ENCODE measurements around the gene CYBA.

Gene CYBA

GRCh38 chr16:88635671-88636319, 15.1 kb downstream of the CYBA start:
- ChIA-PET POLR2A (no interaction called here), CTCF (no interaction called here)
- DNase-seq (ENCODE audit: extremely low spot score), result no peak
- TF ChIP-seq, protein P1, sequence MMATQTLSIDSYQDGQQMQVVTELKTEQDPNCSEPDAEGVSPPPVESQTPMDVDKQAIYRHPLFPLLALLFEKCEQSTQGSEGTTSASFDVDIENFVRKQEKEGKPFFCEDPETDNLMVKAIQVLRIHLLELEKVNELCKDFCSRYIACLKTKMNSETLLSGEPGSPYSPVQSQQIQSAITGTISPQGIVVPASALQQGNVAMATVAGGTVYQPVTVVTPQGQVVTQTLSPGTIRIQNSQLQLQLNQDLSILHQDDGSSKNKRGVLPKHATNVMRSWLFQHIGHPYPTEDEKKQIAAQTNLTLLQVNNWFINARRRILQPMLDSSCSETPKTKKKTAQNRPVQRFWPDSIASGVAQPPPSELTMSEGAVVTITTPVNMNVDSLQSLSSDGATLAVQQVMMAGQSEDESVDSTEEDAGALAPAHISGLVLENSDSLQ (IDR thresholded peaks at IDR 0.05), result no peak
- TF ChIP-seq SUZ12 (IDR thresholded peaks at IDR 0.05) (no peak), NFRKB (IDR thresholded peaks at IDR 0.05) (no peak), FOXK2 (IDR thresholded peaks at IDR 0.05) (no peak), BHLHE40 (IDR thresholded peaks at IDR 0.05; ENCODE audit: borderline replicate concordance) (no peak), ZNF384 (IDR thresholded peaks at IDR 0.05) (no peak), TARDBP (IDR thresholded peaks at IDR 0.05) (no peak), FOXA1 (IDR thresholded peaks at IDR 0.05) (no peak), SP1 (IDR thresholded peaks at IDR 0.05) (no peak), CTBP1 (IDR thresholded peaks at IDR 0.05; ENCODE audit: borderline replicate concordance) (no peak), L3MBTL2 (conservative IDR thresholded peaks at IDR 0.05) (no peak), LEF1 (IDR thresholded peaks at IDR 0.05; ENCODE audit: borderline replicate concordance) (no peak), FOXM1 (IDR thresholded peaks at IDR 0.05; ENCODE audit: borderline replicate concordance) (no peak)

DNA sequence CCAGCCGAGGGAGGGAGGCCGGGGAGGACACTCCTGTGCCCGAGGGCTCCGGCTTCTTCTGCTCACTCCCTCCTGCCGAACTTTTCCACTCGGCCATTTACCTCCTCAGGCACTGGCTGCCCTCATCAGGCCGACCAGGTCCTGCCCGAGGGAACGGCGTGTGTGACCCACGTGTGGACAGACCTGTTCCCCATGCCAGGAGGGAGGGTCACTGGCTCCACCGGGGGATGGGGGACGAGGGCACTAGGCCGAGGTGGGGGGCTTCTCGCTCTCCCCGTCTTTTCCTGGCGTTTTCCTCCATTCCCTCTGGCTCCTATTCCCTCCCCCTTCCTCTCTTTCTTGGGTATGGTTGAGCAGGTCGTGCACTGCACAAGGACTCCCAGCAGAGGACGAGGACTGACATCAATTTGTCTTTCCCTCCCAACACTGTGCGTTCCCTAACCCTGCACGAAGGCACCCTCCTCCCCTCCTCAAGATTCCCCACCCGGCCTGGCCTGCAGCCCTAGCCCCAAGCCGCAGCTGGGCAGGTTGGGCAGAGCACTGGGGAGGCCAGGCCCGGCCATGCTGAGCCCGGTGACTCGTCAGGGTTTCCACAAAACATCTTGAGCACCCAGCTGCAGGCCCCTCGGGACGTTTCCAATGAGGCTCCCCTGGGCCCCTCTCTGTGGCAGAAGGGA, 15.7 kb downstream of the CYBA start:
- CTCF ChIA-PET, result no interaction called here
- POLR2A ChIA-PET, result no interaction called here
- DNase-seq (ENCODE audit: extremely low spot score), result no peak
- TF ChIP-seq NFRKB (IDR thresholded peaks at IDR 0.05) (no peak), BHLHE40 (IDR thresholded peaks at IDR 0.05; ENCODE audit: borderline replicate concordance) (no peak), CTBP1 (IDR thresholded peaks at IDR 0.05; ENCODE audit: borderline replicate concordance) (no peak), LEF1 (IDR thresholded peaks at IDR 0.05; ENCODE audit: borderline replicate concordance) (no peak)
- TF ChIP-seq, protein P1 (IDR thresholded peaks at IDR 0.05), result no peak

DNA sequence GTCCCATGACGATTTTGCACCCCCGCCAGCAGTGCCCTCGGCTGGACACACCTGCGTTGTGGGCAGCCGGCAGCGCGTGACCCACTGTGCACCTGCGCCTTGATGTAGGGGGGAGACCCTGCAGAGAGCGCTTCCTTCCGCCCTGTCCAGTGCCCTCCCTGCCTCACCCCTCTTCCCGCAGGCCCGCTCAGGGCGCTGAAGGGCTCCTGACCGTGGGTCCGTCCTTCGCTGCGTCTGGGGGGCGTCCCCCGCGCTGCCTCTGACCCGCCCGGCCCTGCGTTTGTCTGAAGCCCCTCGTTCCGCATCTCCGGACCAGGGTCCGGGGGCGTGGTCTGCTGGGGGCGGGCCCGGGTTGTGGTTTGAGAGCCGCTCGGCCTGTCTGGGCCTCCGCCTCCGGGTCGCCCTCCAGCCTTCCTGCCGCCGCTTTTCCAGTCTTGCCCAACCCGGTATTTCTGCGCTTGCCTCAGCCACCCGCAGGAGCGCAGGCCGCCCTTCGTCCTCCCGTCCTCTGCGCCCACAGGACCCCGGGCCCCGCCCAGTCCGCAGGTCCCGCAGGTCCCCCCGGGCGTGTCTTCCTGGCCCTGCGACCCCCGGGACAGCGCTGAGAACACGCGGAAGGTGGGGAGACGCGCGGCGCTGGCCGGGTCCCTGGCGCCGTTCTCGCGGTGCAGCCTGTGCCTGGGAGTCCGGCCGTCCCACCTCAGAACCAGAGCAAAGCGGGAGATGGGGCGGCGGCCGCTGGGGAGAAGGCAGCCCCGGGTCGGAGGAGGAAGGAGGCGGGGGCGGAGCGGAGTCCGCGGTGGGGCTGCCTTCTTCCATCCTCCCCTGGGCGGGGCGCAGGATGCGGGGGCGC, 16.5 kb downstream of the CYBA start:
- TF ChIP-seq SUZ12 (IDR thresholded peaks at IDR 0.05) (no peak), SP1 (IDR thresholded peaks at IDR 0.05) (no peak), L3MBTL2 (conservative IDR thresholded peaks at IDR 0.05) (no peak), HDGF (IDR thresholded peaks at IDR 0.05; ENCODE audit: borderline replicate concordance) (no peak), LEF1 (IDR thresholded peaks at IDR 0.05; ENCODE audit: borderline replicate concordance) (no peak), TARDBP (IDR thresholded peaks at IDR 0.05) (no peak), ELF4 (IDR thresholded peaks at IDR 0.05) (no peak), BHLHE40 (IDR thresholded peaks at IDR 0.05; ENCODE audit: borderline replicate concordance) (no peak), FOXM1 (IDR thresholded peaks at IDR 0.05; ENCODE audit: borderline replicate concordance) (no peak), ZNF384 (IDR thresholded peaks at IDR 0.05) (no peak), FOXA1 (IDR thresholded peaks at IDR 0.05) (no peak), ARNT (IDR thresholded peaks at IDR 0.05) (no peak), NFRKB (IDR thresholded peaks at IDR 0.05) (no peak), CTBP1 (IDR thresholded peaks at IDR 0.05; ENCODE audit: borderline replicate concordance) (no peak), FOXK2 (IDR thresholded peaks at IDR 0.05) (no peak)
- TF ChIP-seq, protein P1 (IDR thresholded peaks at IDR 0.05), result no peak
- ChIA-PET POLR2A (no interaction called here), CTCF (no interaction called here)
- DNase-seq (ENCODE audit: extremely low spot score), result no peak

GRCh38 chr16:88633684-88634140, 17.1 kb downstream of the CYBA start:
- CTCF ChIA-PET, result interaction anchor here (1.0 kb wide), 1 partner anchor 14 kb away, joined by 3 read pairs; no protein-coding TSS in a partner anchor
- POLR2A ChIA-PET, result interaction anchor here (1.1 kb wide), 2 partner anchors 8 to 159 kb away, joined by 3 read pairs; no protein-coding TSS in a partner anchor
- no peak for DNase-seq (ENCODE audit: extremely low spot score)
- TF ChIP-seq SUZ12 (IDR thresholded peaks at IDR 0.05), result no peak
- TF ChIP-seq L3MBTL2 (conservative IDR thresholded peaks at IDR 0.05), result no peak
- no peak for TF ChIP-seq SP1 (IDR thresholded peaks at IDR 0.05)
- TF ChIP-seq TARDBP (IDR thresholded peaks at IDR 0.05), result no peak
- TF ChIP-seq, protein P1 (IDR thresholded peaks at IDR 0.05), result no peak
- no peak for TF ChIP-seq ARNT (IDR thresholded peaks at IDR 0.05)
- TF ChIP-seq FOXK2 (IDR thresholded peaks at IDR 0.05), result no peak
- TF ChIP-seq FOXM1 (IDR thresholded peaks at IDR 0.05; ENCODE audit: borderline replicate concordance), result no peak
- TF ChIP-seq CTBP1 (IDR thresholded peaks at IDR 0.05; ENCODE audit: borderline replicate concordance), result no peak
- TF ChIP-seq FOXA1 (IDR thresholded peaks at IDR 0.05), result no peak
- no peak for TF ChIP-seq NFRKB (IDR thresholded peaks at IDR 0.05)
- TF ChIP-seq ZNF384 (IDR thresholded peaks at IDR 0.05), result no peak
- TF ChIP-seq LEF1 (IDR thresholded peaks at IDR 0.05; ENCODE audit: borderline replicate concordance), result no peak
- TF ChIP-seq ELF4 (IDR thresholded peaks at IDR 0.05), result no peak
- no peak for TF ChIP-seq BHLHE40 (IDR thresholded peaks at IDR 0.05; ENCODE audit: borderline replicate concordance)

DNA sequence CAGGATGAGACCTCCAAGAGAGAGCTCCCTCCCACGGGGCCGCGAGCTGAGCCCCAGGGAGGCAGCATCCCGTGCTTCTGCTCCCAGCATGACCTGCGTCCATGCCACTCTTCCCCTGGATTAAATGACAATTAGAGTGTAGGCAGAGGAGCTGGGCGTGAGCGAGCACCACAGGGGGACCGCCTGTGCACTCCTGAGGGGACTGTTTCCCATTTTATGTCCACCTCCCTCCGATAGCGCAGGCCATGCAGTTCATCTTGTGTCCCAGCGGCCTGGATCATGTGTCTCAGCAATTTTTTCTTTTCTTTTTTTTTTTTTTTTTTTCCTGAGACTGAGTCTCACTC, 18.3 kb downstream of the CYBA start:
- POLR2A ChIA-PET, result no interaction called here
- TF ChIP-seq, protein P1 (IDR thresholded peaks at IDR 0.05), result no peak
- TF ChIP-seq FOXA1 (IDR thresholded peaks at IDR 0.05) (no peak), ELF4 (IDR thresholded peaks at IDR 0.05) (no peak), CTBP1 (IDR thresholded peaks at IDR 0.05; ENCODE audit: borderline replicate concordance) (no peak), TARDBP (IDR thresholded peaks at IDR 0.05) (no peak), LEF1 (IDR thresholded peaks at IDR 0.05; ENCODE audit: borderline replicate concordance) (no peak), FOXK2 (IDR thresholded peaks at IDR 0.05) (no peak), BHLHE40 (IDR thresholded peaks at IDR 0.05; ENCODE audit: borderline replicate concordance) (no peak), NFRKB (IDR thresholded peaks at IDR 0.05) (no peak), SP1 (IDR thresholded peaks at IDR 0.05) (no peak), ARNT (IDR thresholded peaks at IDR 0.05) (no peak), SUZ12 (IDR thresholded peaks at IDR 0.05) (no peak), FOXM1 (IDR thresholded peaks at IDR 0.05; ENCODE audit: borderline replicate concordance) (no peak), L3MBTL2 (conservative IDR thresholded peaks at IDR 0.05) (no peak), HDGF (IDR thresholded peaks at IDR 0.05; ENCODE audit: borderline replicate concordance) (no peak), ZNF384 (IDR thresholded peaks at IDR 0.05) (no peak)
- CTCF ChIA-PET, result interaction anchor here (0.6 kb wide), 1 partner anchor 371 kb away, joined by 5 read pairs; no protein-coding TSS in a partner anchor
- DNase-seq (ENCODE audit: extremely low spot score), result no peak

Data from HEK293T (cell line).